Measurements from ENCODE around the gene SAMSN1. TPM values are rescaled to one million over a fixed set of nuclear protein-coding genes. Genes with fewer than 3 reads are reported as not detected.

SAMSN1 gene
- total and polyA plus RNA-seq, 9 of the 15 experiments (the other 6 are each of a cell fraction or from before 2014, with no cell fraction given), result 101 to 223 (median 159) TPM

DNA sequence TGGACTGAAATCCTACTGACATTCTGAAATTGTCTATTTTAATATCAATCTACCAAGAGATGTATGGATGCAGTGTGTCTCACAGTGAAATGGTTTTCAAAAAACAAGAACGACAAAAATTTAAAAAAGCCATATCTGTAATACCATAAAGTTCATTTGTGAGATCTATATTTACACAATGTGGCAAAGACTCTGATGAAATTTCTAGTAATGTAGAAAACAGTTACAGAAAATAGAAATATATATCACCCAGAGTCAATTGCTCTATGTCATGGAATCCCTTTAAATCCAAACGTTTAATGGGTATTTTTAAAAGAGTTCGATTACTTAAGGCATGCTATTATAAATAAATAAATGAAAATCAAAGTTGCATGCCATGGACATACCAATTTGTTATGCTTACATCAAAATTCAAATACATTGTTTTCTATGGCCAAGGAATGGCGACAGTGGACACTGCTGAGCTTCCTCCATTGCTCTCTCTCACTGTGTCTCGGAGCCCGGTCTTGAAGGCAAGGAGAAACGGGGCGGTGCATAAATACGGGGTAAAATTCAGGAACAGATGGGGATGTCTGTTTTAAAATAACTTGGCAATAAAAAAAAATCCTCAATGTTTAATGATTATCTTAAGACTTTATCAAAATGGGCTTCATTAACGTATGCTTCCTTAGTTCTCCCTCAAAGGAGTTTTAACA, 37.0 kb upstream of the SAMSN1 start (continued):
- TF ChIP-seq REST (IDR thresholded peaks at IDR 0.05; ENCODE audit: borderline replicate concordance), result no peak
- no peak for TF ChIP-seq REST (CRISPR knock-in tag; IDR thresholded peaks at IDR 0.05; ENCODE audit: low read depth)
- peak; percentile 95 for TF ChIP-seq NFRKB (IDR thresholded peaks at IDR 0.05; ENCODE audit: low read depth)
- TF ChIP-seq E2F6 (IDR thresholded peaks at IDR 0.05; ENCODE audit: borderline replicate concordance in 1 of 2, extremely low read depth in 1 of 2, insufficient read depth in 1 of 2, insufficient read length in 1 of 2, low read depth in 1 of 2, low read length in 1 of 2, poor library complexity in 1 of 2, severe bottlenecking in 1 of 2), result no peak
- TF ChIP-seq ZEB2 (IDR thresholded peaks at IDR 0.05), result no peak
- TF ChIP-seq DPF2 (IDR thresholded peaks at IDR 0.05), result no peak
- TF ChIP-seq, protein P1, sequence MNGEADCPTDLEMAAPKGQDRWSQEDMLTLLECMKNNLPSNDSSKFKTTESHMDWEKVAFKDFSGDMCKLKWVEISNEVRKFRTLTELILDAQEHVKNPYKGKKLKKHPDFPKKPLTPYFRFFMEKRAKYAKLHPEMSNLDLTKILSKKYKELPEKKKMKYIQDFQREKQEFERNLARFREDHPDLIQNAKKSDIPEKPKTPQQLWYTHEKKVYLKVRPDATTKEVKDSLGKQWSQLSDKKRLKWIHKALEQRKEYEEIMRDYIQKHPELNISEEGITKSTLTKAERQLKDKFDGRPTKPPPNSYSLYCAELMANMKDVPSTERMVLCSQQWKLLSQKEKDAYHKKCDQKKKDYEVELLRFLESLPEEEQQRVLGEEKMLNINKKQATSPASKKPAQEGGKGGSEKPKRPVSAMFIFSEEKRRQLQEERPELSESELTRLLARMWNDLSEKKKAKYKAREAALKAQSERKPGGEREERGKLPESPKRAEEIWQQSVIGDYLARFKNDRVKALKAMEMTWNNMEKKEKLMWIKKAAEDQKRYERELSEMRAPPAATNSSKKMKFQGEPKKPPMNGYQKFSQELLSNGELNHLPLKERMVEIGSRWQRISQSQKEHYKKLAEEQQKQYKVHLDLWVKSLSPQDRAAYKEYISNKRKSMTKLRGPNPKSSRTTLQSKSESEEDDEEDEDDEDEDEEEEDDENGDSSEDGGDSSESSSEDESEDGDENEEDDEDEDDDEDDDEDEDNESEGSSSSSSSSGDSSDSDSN (IDR thresholded peaks at IDR 0.05; ENCODE audit: borderline replicate concordance in 1 of 2, low read depth in 2 of 2, low read length in 2 of 2), result no peak
- no peak for TF ChIP-seq RUNX1 (IDR thresholded peaks at IDR 0.05; ENCODE audit: low read depth)
- no peak for TF ChIP-seq TGIF2 (CRISPR knock-in tag; IDR thresholded peaks at IDR 0.05)
- TF ChIP-seq OTX1 (CRISPR knock-in tag; IDR thresholded peaks at IDR 0.05), result no peak
- TF ChIP-seq HES1 (IDR thresholded peaks at IDR 0.05; ENCODE audit: low read depth), result no peak
- no peak for TF ChIP-seq CREB5 (CRISPR knock-in tag; IDR thresholded peaks at IDR 0.05)
- no peak for TF ChIP-seq NCOA2 (IDR thresholded peaks at IDR 0.05; ENCODE audit: partially characterized antibody in 2 of 2)

Data from K562 (cell line).